ENCODE results near the gene CIDEC.
"Not testable (repeated sequence)": the region's sequence is repeated elsewhere in the genome, so short reads cannot be mapped to it uniquely, and the experiment has no call there.

Gene CIDEC

DNA sequence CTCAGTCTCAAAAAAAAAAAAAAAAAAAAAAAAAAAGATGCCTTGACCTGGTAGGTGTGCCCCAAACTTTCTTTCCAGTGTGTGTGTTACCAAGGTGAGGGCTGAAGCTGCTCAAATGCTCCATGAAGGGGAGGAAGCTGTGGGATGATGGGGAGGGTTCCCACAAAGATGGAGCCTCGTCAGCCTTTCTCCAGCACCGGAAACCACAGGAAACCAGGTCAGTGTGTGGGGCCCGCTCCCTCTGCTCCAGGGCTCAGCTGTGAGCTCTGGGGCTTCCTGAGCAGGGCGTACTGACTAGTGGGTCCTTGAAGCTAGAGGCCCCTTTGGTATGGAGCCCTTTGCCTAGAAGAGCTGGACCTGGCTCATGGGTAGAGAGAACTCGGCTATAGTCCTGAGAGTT is 21.9 kb upstream of the CIDEC start:
- no peak for DNase-seq (ENCODE audit: low read depth)

DNA sequence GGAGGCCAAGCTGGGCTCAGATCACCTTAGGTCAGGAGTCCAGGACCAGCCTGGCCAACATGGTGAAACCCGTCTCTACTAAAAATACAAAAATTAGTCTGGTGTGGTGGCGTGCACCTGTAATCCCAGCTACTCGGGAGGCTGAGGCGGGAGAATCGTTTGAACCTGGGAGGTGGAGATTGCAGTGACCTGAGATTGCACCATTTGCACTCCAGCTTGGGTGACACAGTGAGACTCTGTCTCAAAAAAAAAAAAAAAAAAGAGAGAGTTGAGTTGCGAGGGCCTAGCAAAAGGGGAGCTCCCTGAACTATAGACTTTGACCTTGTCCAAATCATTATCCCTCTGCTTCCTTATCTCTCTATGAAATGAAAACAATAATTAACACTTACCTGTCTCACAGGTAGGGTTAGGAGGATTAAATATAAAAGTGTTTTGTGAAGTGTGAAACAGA is 20.9 kb upstream of the CIDEC start:
- DNase-seq (ENCODE audit: low read depth), result not testable (repeated sequence)

GRCh38 chr3:9899289-9899791 is 19.3 kb upstream of the CIDEC start:
- DNase-seq (ENCODE audit: low read depth), result no peak

DNA sequence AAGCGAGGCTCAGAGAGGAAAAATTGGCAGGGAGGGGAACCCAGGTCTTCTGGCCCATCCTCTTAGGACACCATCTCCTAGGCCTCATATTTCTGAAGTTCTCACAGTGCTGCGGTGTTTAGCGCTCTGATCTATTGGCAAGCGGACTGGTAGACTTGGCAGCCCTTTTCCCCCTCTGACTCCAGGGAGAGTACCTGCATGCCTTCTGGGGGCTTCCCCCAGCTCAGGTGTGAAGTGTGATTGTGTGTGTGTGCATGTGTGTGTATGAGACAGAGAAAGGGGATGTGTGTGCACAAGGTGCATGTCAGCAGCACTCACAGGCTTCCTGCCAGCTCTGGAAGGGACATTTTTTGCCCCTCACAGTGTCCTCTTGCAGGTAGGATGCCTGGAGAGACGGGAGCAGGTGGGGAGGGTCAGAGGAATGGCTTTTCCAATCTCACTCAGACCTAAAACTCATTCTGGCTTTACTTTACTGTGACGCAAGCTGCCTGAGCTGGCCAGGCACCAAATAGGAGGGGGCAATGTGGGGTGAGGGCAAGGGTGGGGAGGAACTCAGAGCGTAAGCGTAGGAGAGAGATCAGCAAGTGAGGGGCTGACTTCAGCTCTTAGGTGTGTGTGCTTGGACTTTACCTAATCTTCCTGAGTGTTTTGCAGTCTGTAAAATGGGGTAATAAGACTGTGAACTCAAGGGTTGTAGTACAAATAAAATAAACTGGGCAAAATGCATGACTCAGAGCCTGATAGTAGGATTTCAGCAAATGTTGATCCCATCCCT is 18.6 kb upstream of the CIDEC start:
- no peak for DNase-seq (ENCODE audit: low read depth)

GRCh38 chr3:9897408-9898372 is 17.6 kb upstream of the CIDEC start:
- peak; percentile 39 for DNase-seq (ENCODE audit: low read depth)

DNA sequence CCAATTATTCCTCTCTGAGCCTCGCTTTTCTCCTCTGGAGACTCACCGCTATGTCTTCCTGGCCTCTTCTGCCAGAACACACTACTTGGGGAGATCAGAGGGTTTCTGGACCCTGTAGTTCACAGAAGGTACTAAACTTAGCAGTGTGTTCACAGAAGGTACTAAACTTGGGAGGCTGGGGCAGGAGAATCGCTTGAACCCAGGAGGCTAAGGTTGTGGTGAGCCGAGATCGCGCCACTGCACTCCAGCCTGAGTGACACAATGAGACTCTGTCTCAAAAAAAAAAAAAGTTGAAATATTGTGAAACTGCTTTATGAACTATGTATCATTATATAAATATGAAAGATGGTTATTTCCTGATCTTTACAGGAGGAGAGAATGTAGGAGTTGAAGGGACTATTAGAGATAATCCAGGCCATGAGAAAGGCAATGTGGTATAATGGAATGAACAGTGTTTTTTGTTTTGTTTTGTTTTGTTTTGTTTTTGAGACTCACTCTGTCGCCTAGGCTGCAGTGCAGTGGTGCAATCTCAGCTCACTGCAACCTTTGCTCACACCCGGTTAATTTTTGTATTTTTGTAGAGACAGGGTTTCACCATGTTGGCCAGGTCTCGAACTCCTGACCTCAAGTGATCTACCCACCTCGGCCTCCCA is 16.8 kb upstream of the CIDEC start:
- DNase-seq (ENCODE audit: low read depth), result not testable (repeated sequence)

GRCh38 chr3:9895715-9896114 is 15.7 kb upstream of the CIDEC start:
- DNase-seq (ENCODE audit: low read depth), result not testable (repeated sequence)

DNA sequence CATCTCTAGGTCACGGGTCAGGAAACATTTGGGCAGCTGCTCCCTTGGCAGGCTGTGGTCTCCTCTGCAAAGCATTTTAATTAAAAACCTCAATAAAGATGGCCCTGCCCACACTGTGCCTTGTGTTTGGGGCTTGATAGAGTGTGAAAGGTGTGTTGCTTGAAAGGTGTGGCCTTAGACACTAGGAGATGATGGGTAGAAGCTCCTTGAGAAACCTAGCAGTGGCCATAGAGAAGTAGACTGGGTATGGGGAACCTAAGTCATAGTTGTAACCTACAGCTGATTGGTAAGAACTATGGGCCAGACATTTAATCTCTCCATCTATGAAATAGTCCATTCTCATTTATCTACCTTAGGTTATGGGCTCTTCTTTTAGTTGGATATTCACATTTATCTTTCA is 13.7 kb upstream of the CIDEC start:
- DNase-seq (ENCODE audit: low read depth), result no peak

DNA sequence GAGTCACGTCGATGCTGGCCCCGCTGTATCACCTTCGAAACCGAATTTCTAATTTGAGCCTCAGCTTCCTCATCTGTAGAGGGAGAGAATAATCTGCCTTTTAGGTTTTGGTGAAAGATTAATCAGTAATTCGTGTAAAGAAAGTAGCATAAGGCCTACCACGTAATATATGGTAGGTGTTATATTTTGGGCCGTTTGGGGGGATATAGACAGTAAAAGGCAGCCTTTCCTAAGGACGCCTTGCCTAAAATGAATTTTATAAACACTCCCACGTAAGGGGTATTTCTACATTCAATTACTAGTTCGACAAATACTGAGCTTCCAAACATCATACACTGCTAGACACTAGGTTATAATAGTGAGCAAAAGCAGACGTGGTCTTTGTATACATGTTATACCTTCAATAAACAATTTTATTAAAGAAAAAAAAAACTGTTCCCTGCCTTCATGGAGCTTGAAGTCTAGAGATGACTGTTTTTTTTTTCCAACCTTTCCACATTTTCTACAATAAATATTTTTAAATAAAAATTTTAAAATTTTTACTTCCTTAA is 11.1 kb upstream of the CIDEC start:
- DNase-seq (ENCODE audit: low read depth), result no peak

GRCh38 chr3:9890249-9891071 is 10.4 kb upstream of the CIDEC start, which contains the start of gene JAGN1:
Gene JAGN1 (plus strand): TSS chr3:9890610. CDS start chr3:9890723, 113 bp downstream.
- peak; percentile 90 for DNase-seq (ENCODE audit: low read depth)

GRCh38 chr3:9889405-9889804 is 9.4 kb upstream of the CIDEC start:
- no peak for DNase-seq (ENCODE audit: low read depth)

DNA sequence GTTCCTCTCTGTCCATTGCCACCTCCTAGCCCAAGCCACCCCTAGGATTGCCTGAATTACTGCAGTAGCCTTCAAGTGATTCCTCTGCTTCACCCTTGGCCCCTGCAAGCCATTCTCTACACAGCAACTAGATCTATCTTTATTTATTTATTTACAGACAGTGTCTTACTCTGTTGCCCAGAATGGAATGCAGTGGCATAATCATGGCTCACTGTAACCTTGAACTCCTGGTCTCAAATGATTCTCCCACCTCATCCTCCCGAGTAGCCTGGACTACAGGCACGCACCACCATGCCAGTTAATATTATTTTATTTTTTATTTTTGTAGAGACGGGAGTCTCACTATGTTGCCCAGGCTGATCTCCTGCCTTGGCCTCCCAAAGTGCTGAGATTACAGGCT is 8.5 kb upstream of the CIDEC start:
- no peak for DNase-seq (ENCODE audit: low read depth)

DNA sequence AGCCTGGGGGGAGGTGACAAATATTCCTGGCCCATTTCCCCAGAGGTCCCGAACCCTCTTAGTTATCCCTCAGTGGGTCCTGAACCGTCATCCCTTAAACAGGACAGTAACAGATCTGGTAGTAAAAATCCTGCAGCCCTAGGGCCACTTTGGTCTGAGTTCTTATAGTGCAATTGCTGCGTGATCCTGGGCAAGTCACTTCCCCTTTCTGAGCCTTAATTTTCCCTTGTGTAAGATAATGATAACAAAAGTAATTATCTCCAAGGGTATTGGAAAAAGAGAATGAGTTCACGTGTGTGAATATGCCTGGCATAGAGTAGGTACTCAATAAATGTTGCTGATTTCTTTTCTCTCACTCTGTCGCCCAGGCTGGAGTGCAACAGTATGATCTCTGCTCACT is 7.4 kb upstream of the CIDEC start:
- no peak for DNase-seq (ENCODE audit: low read depth)

DNA sequence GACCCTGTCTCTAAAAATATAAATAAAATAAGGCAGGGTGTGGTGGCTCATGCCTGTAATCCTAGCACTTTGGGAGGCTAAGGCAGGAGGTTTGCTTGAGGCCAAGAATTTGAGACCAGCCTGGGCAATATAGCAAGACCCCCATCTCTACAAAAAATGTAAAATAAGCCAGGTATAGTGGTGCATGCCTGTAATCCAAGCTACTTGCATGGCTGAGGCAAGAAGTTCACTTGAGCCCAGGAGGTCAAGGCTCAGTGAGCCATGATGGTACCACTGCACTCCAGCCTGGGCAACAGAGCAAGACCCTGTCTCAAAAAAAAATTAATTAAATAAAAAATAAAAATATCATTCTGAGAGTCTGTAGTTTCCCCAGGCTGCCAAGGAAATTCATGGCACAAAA is 6.3 kb upstream of the CIDEC start:
- DNase-seq (ENCODE audit: low read depth), result no peak

DNA sequence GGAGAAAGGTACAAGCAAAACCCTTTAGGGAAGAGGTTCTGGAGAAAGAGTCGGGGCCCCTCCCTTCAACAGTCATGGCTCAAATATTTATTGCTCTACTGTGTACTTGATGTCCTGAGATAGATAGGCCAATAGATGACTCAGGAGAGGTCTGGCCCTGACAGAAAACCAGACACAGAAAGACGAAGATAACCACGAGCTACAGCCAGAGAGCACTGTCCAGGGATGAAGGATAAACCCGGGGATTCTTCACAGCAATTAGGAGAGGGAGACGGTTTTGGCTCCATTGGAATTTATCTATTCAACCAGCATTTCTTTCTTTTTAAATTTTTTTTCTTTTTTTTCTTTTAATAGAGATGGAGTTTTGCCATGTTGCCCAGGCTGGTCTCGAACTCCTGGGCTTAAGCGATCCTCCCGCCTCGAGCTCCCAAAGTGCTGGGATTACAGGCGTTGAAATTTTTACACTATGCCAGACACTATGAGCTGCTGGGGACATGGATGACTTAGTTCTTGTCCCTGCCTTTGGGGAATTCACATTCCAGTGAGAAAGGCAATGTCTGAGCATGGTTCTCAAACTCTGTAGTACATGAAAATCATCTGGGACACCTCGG is 4.6 kb upstream of the CIDEC start:
- peak; percentile 93 for DNase-seq (ENCODE audit: low read depth)

- peak; percentile 64 for DNase-seq (ENCODE audit: low read depth)
Observed at GRCh38 chr3:9883706-9884554, 3.9 kb upstream of the CIDEC start.

- no peak for DNase-seq (ENCODE audit: low read depth)
Observed at GRCh38 chr3:9881441-9881840, 1.4 kb upstream of the CIDEC start.

DNA sequence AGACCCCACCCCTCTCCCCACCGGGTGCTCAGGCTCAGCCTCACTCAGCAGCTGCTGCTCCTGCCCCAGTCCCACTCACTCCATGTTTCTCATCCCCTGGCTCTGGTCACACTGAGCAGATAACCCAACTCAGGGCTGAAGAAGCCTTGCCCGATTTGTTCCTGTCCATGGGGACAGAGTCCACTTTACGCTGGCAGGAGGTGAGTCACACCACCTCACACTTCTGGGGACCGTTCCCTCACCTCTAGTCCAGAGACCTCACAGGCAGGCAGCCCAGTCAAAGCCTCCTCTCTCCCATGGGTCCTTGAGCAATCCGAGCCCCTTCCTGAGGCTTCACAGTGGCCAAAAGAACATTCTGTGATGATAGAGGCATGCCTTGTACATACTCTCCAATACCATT is 1.4 kb downstream of the CIDEC start:
- DNase-seq (ENCODE audit: low read depth), result no peak

DNA sequence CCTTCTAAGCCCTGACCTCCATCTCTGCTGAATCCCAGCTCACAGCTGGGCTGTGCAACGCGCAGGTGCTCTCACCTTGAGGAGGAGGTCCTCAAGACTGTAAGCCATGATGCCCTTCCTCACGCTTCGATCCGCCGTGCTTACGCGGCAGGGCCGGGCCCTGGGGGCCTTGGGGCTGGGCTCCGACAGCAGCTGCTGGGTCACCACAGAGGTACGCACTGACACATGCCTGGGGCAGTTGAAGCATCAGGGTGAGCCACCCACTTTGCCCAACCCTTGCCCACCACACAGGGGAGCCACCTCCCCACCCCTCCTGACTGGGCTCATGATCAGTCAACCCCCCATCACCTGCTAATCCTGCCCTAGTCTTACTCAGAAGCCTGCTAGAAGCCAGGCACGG is 3.1 kb downstream of the CIDEC start:
- no peak for DNase-seq (ENCODE audit: low read depth)

GRCh38 chr3:9876255-9876654 is 3.8 kb downstream of the CIDEC start:
- not testable (repeated sequence) for DNase-seq (ENCODE audit: low read depth)

All from ELR (cell line).